Liver (tissue), 9 donors: Measurements from ENCODE around the gene DAAM1. TPM values are rescaled to one million over a fixed set of nuclear protein-coding genes. Genes with fewer than 3 reads are reported as not detected.

Experiments used
- DNase-seq: peaks from one replicate; pipeline ENCODE4 v3.0.0-alpha.2; 2017; ENCODE audit warnings: low spot score
- H3K27ac ChIP-seq, 2 donors: one replicate each; pipeline ENCODE4 v1.7.0; 2013; ENCODE audit warnings: inconsistent platforms in 2 of 2, low read length in 2 of 2, control low read depth in 1 of 2, low read depth in 1 of 2, mild to moderate bottlenecking in 1 of 2
- H3K27me3 ChIP-seq, 4 donors: one replicate each; pipeline versions ENCODE4 v1.6.1 to v1.7.0; 2013; ENCODE audit warnings: low read length in 3 of 4, inconsistent platforms in 1 of 4, mild to moderate bottlenecking in 1 of 4, moderate library complexity in 1 of 4; ENCODE audit not compliant: control insufficient read depth in 4 of 4, insufficient read depth in 4 of 4
- H3K36me3 ChIP-seq, 4 donors: one replicate each; pipeline versions ENCODE4 v1.6.1 to v1.7.0; 2013; ENCODE audit warnings: low read length in 3 of 4, mild to moderate bottlenecking in 3 of 4, low read depth in 1 of 4, moderate library complexity in 1 of 4; ENCODE audit not compliant: control insufficient read depth in 4 of 4, insufficient read depth in 3 of 4
- H3K4me1 ChIP-seq, 4 donors: one replicate each; pipeline versions ENCODE4 v1.6.1 to v1.7.0; 2013; ENCODE audit warnings: low read length in 3 of 4, mild to moderate bottlenecking in 3 of 4, moderate library complexity in 1 of 4; ENCODE audit not compliant: control insufficient read depth in 4 of 4, insufficient read depth in 4 of 4
- H3K4me3 ChIP-seq, 3 donors: one replicate each; pipeline versions ENCODE4 v1.6.1 to v1.7.0; 2013; ENCODE audit warnings: low read length in 3 of 3, control low read depth in 1 of 3, low read depth in 1 of 3, mild to moderate bottlenecking in 1 of 3
- H3K9ac ChIP-seq, 2 donors: one replicate each; pipeline ENCODE4 v1.7.0; 2013; ENCODE audit warnings: low read length in 2 of 2, mild to moderate bottlenecking in 2 of 2, moderate library complexity in 2 of 2, control low read depth in 1 of 2, low read depth in 1 of 2
- H3K9me3 ChIP-seq, 4 donors: one replicate each; pipeline versions ENCODE4 v1.6.1 to v1.7.0; 2013; ENCODE audit warnings: low read length in 3 of 4; ENCODE audit not compliant: control insufficient read depth in 4 of 4
- ATF3 ChIP-seq: IDR thresholded peaks from 2 replicates; pipeline ENCODE4 v1.6.1; 2016; ENCODE audit warnings: antibody characterized with exemption
- CTCF ChIP-seq: fragments of 150-350 bp; IDR thresholded peaks from 2 replicates; pipeline ENCODE4 v1.5.1; 2017; ENCODE audit warnings: improper control_type of control experiment, low read depth, low read length; ENCODE audit not compliant: missing input control
- EGR1 ChIP-seq, 2 donors: IDR thresholded peaks; 2 replicates each; pipeline ENCODE4 v1.6.1; 2016 to 2018; ENCODE audit warnings: antibody characterized with exemption in 2 of 2, low read depth in 2 of 2
- FOXA1 ChIP-seq: IDR thresholded peaks from 2 replicates; pipeline ENCODE4 v1.6.1; 2016; ENCODE audit warnings: antibody characterized with exemption
- FOXA2 ChIP-seq: IDR thresholded peaks from 2 replicates; pipeline ENCODE4 v1.6.1; 2016; ENCODE audit warnings: antibody characterized with exemption
- GABPA ChIP-seq, 2 donors: IDR thresholded peaks in 1 of 2; conservative IDR thresholded peaks in 1 of 2; 2 replicates each; pipeline ENCODE4 v1.6.1; 2016; ENCODE audit warnings: antibody characterized with exemption in 2 of 2, mild to moderate bottlenecking in 1 of 2, moderate library complexity in 1 of 2
- HNF4A ChIP-seq, 2 donors: conservative IDR thresholded peaks; 2 replicates each; pipeline ENCODE4 v1.6.1; 2016; ENCODE audit warnings: antibody characterized with exemption in 2 of 2, mild to moderate bottlenecking in 2 of 2
- HNF4G ChIP-seq: IDR thresholded peaks from 2 replicates; pipeline ENCODE4 v1.6.1; 2016; ENCODE audit warnings: antibody characterized with exemption
- JUND ChIP-seq, 2 donors: IDR thresholded peaks; 2 replicates each; pipeline ENCODE4 v1.6.1; 2016; ENCODE audit warnings: antibody characterized with exemption in 2 of 2
- MAX ChIP-seq: IDR thresholded peaks from 2 replicates; pipeline ENCODE4 v1.6.1; 2016; ENCODE audit warnings: antibody characterized with exemption
- NR2F2 ChIP-seq: IDR thresholded peaks from 2 replicates; pipeline ENCODE4 v1.6.1; 2016; ENCODE audit warnings: antibody characterized with exemption
- RAD21 ChIP-seq, 2 donors: IDR thresholded peaks; 2 replicates each; pipeline ENCODE4 v1.6.1; 2016; ENCODE audit warnings: antibody characterized with exemption in 2 of 2, mild to moderate bottlenecking in 2 of 2
- RXRA ChIP-seq, 2 donors: IDR thresholded peaks; 2 replicates each; pipeline ENCODE4 v1.6.1; 2017 to 2018; ENCODE audit warnings: antibody characterized with exemption in 2 of 2, mild to moderate bottlenecking in 1 of 2
- SP1 ChIP-seq: IDR thresholded peaks from 2 replicates; pipeline ENCODE4 v1.6.1; 2018; ENCODE audit warnings: antibody characterized with exemption, mild to moderate bottlenecking
- TAF1 ChIP-seq: conservative IDR thresholded peaks from 2 replicates; pipeline ENCODE4 v1.6.1; 2016; ENCODE audit warnings: antibody characterized with exemption, mild to moderate bottlenecking
- YY1 ChIP-seq: IDR thresholded peaks from 2 replicates; pipeline ENCODE4 v1.6.1; 2016; ENCODE audit warnings: antibody characterized with exemption, mild to moderate bottlenecking
- whole genome bisulfite sequencing: extraction: QIAGEN DNeasy Blood & Tissue Kit; methylation state at CpG from one replicate; pipeline ENCODE4 v1.1.7; 2013; 5-methylcytosine and 5-hydroxymethylcytosine counted together
- polyA plus RNA-seq, 2 donors: library from polyadenylated mRNA; stranded (reverse) in 1 of 2; unstranded in 1 of 2; fragments of 200-250 nt in 1 of 2; fragments of >200 nt in 1 of 2; fragmentation: Nextera tagmentation in 1 of 2; extraction: Ambion mirVana in 1 of 2; gene quantifications; one replicate each; pipeline versions ENCODE4 v1.2.1 to v1.2.3, GENCODE V29; 2013 to 2015
- total RNA-seq, 2 donors: library from RNA; depleted of rRNA; stranded (reverse); fragments of >200 nt; gene quantifications; one replicate each; pipeline ENCODE4 v1.2.3, GENCODE V29; 2014
- TF ChIP-seq, protein P1 (sequence below): IDR thresholded peaks from 2 replicates; pipeline ENCODE4 v1.6.1; 2016; ENCODE audit warnings: antibody characterized with exemption, mild to moderate bottlenecking
- TF ChIP-seq, protein P2 (sequence below): IDR thresholded peaks from 2 replicates; pipeline ENCODE4 v1.6.1; 2016; ENCODE audit warnings: antibody characterized with exemption
- donor health status: healthy.
- donor health status: healthy.
- donor health status: healthy.
- donor health status: healthy.
- donor health status: healthy.

Gene DAAM1
- total and polyA plus RNA-seq, 4 donors, result 9.5 to 28.4 (median 18.5) TPM

DNA sequence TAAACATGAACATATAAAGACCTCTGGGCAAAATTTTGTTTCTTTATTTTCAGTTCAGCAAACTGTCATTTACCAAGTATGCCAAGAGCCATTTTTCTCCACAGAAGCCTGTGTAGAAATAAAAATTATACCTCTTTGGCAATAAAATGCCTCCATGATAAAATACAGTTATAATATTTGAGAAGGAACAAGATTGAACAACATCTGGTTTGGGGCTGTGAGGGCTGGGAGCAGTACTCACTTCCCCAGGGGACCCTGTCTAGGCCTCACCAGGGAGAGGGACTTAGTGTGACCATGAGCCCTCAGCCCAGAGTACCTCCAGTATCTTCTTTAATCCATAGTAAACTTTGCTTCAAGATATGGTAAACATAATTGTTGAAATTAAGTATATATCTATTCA lies 65.1 kb downstream of the DAAM1 start:
- H3K4me3 ChIP-seq, result no peak overlapping the region
- H3K4me1 ChIP-seq, result peaks cover 1 to 17% (median 3%) of the 10 kb centered on the region in 4 donors
- H3K27ac ChIP-seq, result no peak overlapping the region
- no peak for DNase-seq
- TF ChIP-seq, protein P1, sequence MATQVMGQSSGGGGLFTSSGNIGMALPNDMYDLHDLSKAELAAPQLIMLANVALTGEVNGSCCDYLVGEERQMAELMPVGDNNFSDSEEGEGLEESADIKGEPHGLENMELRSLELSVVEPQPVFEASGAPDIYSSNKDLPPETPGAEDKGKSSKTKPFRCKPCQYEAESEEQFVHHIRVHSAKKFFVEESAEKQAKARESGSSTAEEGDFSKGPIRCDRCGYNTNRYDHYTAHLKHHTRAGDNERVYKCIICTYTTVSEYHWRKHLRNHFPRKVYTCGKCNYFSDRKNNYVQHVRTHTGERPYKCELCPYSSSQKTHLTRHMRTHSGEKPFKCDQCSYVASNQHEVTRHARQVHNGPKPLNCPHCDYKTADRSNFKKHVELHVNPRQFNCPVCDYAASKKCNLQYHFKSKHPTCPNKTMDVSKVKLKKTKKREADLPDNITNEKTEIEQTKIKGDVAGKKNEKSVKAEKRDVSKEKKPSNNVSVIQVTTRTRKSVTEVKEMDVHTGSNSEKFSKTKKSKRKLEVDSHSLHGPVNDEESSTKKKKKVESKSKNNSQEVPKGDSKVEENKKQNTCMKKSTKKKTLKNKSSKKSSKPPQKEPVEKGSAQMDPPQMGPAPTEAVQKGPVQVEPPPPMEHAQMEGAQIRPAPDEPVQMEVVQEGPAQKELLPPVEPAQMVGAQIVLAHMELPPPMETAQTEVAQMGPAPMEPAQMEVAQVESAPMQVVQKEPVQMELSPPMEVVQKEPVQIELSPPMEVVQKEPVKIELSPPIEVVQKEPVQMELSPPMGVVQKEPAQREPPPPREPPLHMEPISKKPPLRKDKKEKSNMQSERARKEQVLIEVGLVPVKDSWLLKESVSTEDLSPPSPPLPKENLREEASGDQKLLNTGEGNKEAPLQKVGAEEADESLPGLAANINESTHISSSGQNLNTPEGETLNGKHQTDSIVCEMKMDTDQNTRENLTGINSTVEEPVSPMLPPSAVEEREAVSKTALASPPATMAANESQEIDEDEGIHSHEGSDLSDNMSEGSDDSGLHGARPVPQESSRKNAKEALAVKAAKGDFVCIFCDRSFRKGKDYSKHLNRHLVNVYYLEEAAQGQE, result no peak
- TF ChIP-seq YY1, result no peak
- no peak for TF ChIP-seq HNF4A (conservative IDR thresholded peaks at IDR 0.05)
- no peak for TF ChIP-seq FOXA2
- TF ChIP-seq RAD21 (IDR thresholded peaks at IDR 0.05), result no peak
- no peak for TF ChIP-seq TAF1
- TF ChIP-seq GABPA (IDR thresholded peaks at IDR 0.05 in 1 of 2, conservative IDR thresholded peaks at IDR 0.05 in 1 of 2), result no peak
- TF ChIP-seq FOXA1, result no peak
- TF ChIP-seq EGR1 (IDR thresholded peaks at IDR 0.05; ENCODE audit: low read depth in 2 of 2), result no peak
- TF ChIP-seq HNF4G, result no peak
- TF ChIP-seq, protein P2, sequence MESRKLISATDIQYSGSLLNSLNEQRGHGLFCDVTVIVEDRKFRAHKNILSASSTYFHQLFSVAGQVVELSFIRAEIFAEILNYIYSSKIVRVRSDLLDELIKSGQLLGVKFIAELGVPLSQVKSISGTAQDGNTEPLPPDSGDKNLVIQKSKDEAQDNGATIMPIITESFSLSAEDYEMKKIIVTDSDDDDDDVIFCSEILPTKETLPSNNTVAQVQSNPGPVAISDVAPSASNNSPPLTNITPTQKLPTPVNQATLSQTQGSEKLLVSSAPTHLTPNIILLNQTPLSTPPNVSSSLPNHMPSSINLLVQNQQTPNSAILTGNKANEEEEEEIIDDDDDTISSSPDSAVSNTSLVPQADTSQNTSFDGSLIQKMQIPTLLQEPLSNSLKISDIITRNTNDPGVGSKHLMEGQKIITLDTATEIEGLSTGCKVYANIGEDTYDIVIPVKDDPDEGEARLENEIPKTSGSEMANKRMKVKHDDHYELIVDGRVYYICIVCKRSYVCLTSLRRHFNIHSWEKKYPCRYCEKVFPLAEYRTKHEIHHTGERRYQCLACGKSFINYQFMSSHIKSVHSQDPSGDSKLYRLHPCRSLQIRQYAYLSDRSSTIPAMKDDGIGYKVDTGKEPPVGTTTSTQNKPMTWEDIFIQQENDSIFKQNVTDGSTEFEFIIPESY, result no peak
- TF ChIP-seq NR2F2, result no peak
- no peak for TF ChIP-seq JUND (IDR thresholded peaks at IDR 0.05)
- no peak for TF ChIP-seq RXRA (IDR thresholded peaks at IDR 0.05)
- no peaks in the 10 kb centered on the region for H3K27me3 ChIP-seq
- no peaks in the 10 kb centered on the region for H3K36me3 ChIP-seq
- H3K9ac ChIP-seq, result no peak overlapping the region
- H3K9me3 ChIP-seq, result no peaks in the 10 kb centered on the region

DNA sequence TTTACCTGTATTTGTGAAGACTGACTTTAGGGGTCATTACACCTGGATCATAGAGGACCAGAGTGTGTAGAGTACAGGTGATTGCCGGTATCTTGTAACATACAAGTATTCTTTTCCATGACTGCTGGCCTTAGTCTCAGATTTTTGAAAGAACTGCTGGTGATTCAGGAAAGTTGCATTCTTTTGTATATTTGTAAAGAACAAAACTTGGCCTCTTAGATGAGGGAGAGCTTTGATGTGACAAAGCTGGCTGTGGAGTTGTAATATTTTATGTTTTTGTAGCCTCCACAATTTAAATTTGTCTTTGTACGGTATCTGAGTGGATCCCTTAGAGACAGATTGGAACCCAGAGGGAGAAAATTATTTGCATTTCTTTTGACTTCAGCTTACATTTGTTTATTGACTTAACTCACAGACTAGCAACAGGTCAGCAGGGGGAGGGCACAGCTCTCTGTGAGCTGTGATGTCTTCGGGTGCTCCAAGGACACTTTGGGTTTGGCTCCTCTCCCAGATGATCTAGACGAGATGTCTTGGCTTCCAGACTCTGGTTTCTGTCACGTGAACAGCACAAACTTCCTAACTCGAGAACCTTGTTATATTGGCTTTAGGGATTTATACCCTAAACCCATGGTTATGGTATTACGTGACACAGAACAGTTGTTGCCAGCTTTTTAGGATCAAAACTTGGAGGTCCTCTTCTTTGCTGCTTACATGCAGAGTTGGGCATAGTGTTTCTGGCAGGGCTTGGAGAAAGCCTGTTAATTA lies 65.9 kb downstream of the DAAM1 start:
- no peaks in the 10 kb centered on the region for H3K36me3 ChIP-seq
- no peaks in the 10 kb centered on the region for H3K9me3 ChIP-seq
- peaks cover 1 to 17% (median 3%) of the 10 kb centered on the region in 4 donors for H3K4me1 ChIP-seq
- H3K27ac ChIP-seq, result peak overlapping the region; percentile 44 to 57
- no peaks in the 10 kb centered on the region for H3K27me3 ChIP-seq
- no peak overlapping the region for H3K9ac ChIP-seq
- no peak for TF ChIP-seq HNF4G
- TF ChIP-seq, protein P2, result no peak
- TF ChIP-seq RAD21 (IDR thresholded peaks at IDR 0.05), result peak in 1 of 2 donors; percentile 32
- TF ChIP-seq FOXA2, result no peak
- TF ChIP-seq MAX, result no peak
- no peak for TF ChIP-seq EGR1 (IDR thresholded peaks at IDR 0.05; ENCODE audit: low read depth in 2 of 2)
- peak in 1 of 2 donors; percentile 9 for TF ChIP-seq RXRA (IDR thresholded peaks at IDR 0.05)
- TF ChIP-seq GABPA (IDR thresholded peaks at IDR 0.05 in 1 of 2, conservative IDR thresholded peaks at IDR 0.05 in 1 of 2), result no peak
- no peak for TF ChIP-seq TAF1
- no peak for TF ChIP-seq YY1
- TF ChIP-seq CTCF, result no peak
- TF ChIP-seq SP1, result no peak
- peak; percentile 57 for TF ChIP-seq NR2F2
- TF ChIP-seq ATF3, result no peak
- TF ChIP-seq JUND (IDR thresholded peaks at IDR 0.05), result no peak
- no peak for DNase-seq
- no peak overlapping the region for H3K4me3 ChIP-seq
- WGBS, result 57% methylated on average over 7 of the region's 7 CpGs
